ENCODE data around the gene ZNF581.

Gene ZNF581

GRCh38 chr19:55611983-55612645 lies 31.3 kb upstream of the ZNF581 start:
- no peak for DNase-seq

GRCh38 chr19:55613396-55613795 lies 30.1 kb upstream of the ZNF581 start:
- DNase-seq: no peak

GRCh38 chr19:55613930-55614710 lies 29.3 kb upstream of the ZNF581 start:
- no peak for DNase-seq

GRCh38 chr19:55614711-55615542 lies 28.5 kb upstream of the ZNF581 start:
- no peak for DNase-seq

- no peak for DNase-seq
Observed at GRCh38 chr19:55615543-55616394, 27.7 kb upstream of the ZNF581 start.

- DNase-seq: no peak
Observed at GRCh38 chr19:55616395-55616875, 27.0 kb upstream of the ZNF581 start.

GRCh38 chr19:55617426-55617825 lies 26.0 kb upstream of the ZNF581 start:
- no peak for DNase-seq

GRCh38 chr19:55618426-55618825 lies 25.0 kb upstream of the ZNF581 start:
- no peak for DNase-seq

GRCh38 chr19:55619286-55619685 lies 24.2 kb upstream of the ZNF581 start:
- DNase-seq: no peak

- DNase-seq: no peak
Observed at GRCh38 chr19:55620410-55621204, 22.8 kb upstream of the ZNF581 start.

- DNase-seq: no peak
Observed at GRCh38 chr19:55621205-55621672, 22.2 kb upstream of the ZNF581 start.

- no peak for DNase-seq
Observed at GRCh38 chr19:55621673-55622231, 21.7 kb upstream of the ZNF581 start.

- DNase-seq: no peak
Observed at GRCh38 chr19:55622242-55622969, 21.0 kb upstream of the ZNF581 start.

- DNase-seq: no peak
Observed at GRCh38 chr19:55623130-55623529, 20.3 kb upstream of the ZNF581 start.

GRCh38 chr19:55623561-55623960 lies 19.9 kb upstream of the ZNF581 start:
- DNase-seq: no peak

GRCh38 chr19:55624109-55625003 lies 19.1 kb upstream of the ZNF581 start, which contains the start of gene ZNF784:
TSS of gene ZNF784 (minus strand) at chr19:55624566. CDS start at chr19:55624561, 5 bp downstream.
- peak; percentile 79 to 95 for DNase-seq

- DNase-seq: no peak
Observed at GRCh38 chr19:55625004-55625326, 18.5 kb upstream of the ZNF581 start.

- no peak for DNase-seq
Observed at GRCh38 chr19:55626350-55626749, 17.1 kb upstream of the ZNF581 start.

- DNase-seq: peak; percentile 92 to 95
Observed at GRCh38 chr19:55632463-55632834, 11.0 kb upstream of the ZNF581 start.
